GM21360 (cell line): ENCODE data around the gene B4GAT1.
"Not testable (repeated sequence)": the region's sequence is repeated elsewhere in the genome, so short reads cannot be mapped to it uniquely, and the experiment has no call there.

Source experiments
- ATAC-seq: cut with Tn5 transposase; IDR thresholded peaks from one replicate; pipeline ENCODE4 v1.9.1; 2021; ENCODE audit warnings: mild to moderate bottlenecking, moderate library complexity; ENCODE audit not compliant: unreplicated experiment

B4GAT1 gene

GRCh38 chr11:66363805-66364535 is 16.5 kb upstream of the B4GAT1 start:
- no peak for ATAC-seq

GRCh38 chr11:66363187-66363601 is 15.8 kb upstream of the B4GAT1 start:
- no peak for ATAC-seq

- ATAC-seq: no peak
These were observed 15.2 kb upstream of the B4GAT1 start for GRCh38 chr11:66362481-66363147.

- ATAC-seq: no peak
These were observed 14.1 kb upstream of the B4GAT1 start for GRCh38 chr11:66361502-66361941.

- ATAC-seq: no peak
These were observed 13.1 kb upstream of the B4GAT1 start for GRCh38 chr11:66360406-66361073.

- ATAC-seq: no peak
These were observed 12.2 kb upstream of the B4GAT1 start for GRCh38 chr11:66359662-66360087.

- not testable (repeated sequence) for ATAC-seq
These were observed 3.3 kb upstream of the B4GAT1 start for GRCh38 chr11:66350560-66351235.

- no peak for ATAC-seq
These were observed 1.6 kb upstream of the B4GAT1 start for GRCh38 chr11:66349084-66349386.

GRCh38 chr11:66346476-66347424 is 679 bp downstream of the B4GAT1 start:
- no peak for ATAC-seq

GRCh38 chr11:66345316-66345649 is 2.1 kb downstream of the B4GAT1 start:
- peak; percentile 8 for ATAC-seq

GRCh38 chr11:66344550-66345315 is 2.7 kb downstream of the B4GAT1 start, which contains the start of gene BRMS1:
BRMS1 (minus strand) TSS chr11:66345104; CDS start chr11:66342234, 2,870 bp downstream.
- peak; percentile 61 for ATAC-seq

- no peak for ATAC-seq
These were observed 4.3 kb downstream of the B4GAT1 start for GRCh38 chr11:66343176-66343575.

- ATAC-seq: no peak
These were observed 5.8 kb downstream of the B4GAT1 start for GRCh38 chr11:66341502-66342126.

GRCh38 chr11:66340596-66341501 is 6.6 kb downstream of the B4GAT1 start:
- no peak for ATAC-seq

- no peak for ATAC-seq
These were observed 7.5 kb downstream of the B4GAT1 start for GRCh38 chr11:66339686-66340483.

- ATAC-seq: no peak
These were observed 8.2 kb downstream of the B4GAT1 start for GRCh38 chr11:66339162-66339675.
